NCI-H2107 treated with DMSO at 0.1 percent for 48 hours (cell line): Measurements from ENCODE around the gene CSH1.
"Not testable (repeated sequence)": the region's sequence is repeated elsewhere in the genome, so short reads cannot be mapped to it uniquely, and the experiment has no call there.

ENCODE experiments used
- DNase-seq: peaks from one replicate; lab custom pipeline; 2025; ENCODE audit not compliant: unreplicated experiment; lab: John Stamatoyannopoulos, UW

CSH1 gene

DNA sequence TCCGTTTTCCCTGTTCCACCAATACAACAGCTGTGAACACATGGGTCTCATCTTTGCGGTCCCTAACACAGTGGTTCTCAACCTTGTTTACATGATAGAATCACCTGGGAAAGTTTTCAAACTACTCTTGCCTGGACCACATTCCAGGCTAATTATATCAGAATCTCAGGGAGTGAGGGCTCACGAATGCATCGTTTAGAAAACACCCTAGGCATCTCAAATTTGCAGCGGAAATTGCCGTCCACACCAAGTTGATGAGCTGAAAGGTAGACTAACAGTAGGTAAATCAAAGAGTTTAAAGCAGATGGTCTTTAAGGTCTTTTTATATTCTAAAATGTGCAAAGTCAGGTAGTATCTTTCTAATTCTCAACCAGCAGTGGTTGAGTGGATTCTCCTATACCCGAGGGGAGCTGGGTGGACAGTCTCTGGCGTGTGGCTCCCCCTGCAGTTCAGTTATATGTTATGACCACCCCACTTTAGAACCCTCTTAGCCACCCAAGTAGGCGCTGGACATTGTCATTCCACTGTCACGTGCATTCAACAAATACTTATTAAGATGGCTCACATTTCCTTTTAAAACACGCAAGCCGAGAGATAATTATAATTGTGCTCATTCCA lies 10.9 kb upstream of the CSH1 start:
- not testable (repeated sequence) for DNase-seq

DNA sequence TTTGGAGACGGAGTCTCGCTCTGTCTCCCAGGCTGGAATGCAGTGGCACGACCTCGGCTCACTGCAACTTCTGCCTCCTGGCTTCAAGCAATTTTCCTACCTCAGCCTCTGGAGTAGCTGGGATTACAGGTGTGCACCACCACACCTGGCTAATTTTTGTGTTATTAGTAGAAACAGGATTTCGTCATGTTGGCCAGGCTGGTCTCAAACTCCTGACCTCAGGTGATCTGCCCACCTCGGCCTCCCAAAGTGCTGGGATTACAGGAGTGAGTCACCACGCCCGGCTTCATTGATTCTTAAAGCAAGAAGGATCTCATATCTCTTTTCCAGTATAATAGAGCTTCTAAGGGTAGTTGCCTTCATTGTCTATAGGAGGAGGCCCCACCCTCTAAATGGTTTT lies 8.4 kb upstream of the CSH1 start:
- DNase-seq = not testable (repeated sequence)

DNA sequence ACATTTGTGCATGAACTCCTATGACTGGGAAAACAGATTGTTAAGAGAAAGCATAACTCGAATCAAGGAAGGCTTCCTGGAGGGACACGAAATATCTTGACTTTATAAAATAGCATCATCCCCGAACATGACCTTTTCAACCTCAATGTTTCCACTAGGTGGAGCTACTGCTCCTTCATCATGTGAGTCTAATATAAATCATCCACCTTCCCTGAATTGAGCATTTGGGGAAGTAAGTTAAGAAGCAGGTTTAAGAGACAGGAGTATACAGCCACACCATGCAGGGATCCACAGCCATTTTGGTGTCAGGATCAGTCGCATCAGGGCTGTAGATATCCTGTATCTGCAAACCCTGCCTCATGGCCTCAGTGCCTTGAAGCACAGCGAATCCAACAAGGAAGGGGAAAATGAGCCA lies 7.4 kb upstream of the CSH1 start:
- DNase-seq = not testable (repeated sequence)

DNA sequence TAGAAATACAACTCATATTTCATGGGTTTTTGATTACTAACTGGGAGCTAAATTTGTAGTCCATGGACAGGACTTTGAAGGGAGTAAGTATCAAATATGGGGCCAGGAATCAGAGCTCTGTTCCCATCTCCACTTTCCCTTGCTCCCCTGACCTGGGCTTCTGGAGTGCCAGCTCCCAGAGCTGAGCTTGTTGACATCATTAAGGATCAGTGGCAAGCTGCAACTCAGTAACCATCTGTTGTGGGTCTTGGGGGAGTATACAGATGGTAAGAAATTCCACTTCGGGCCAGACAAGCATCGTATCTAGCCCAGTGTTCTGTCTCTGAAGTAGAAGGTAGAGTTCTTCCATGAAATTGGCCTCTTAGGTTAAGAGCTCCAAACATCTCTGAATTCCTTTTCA lies 5.6 kb upstream of the CSH1 start:
- not testable (repeated sequence) for DNase-seq

DNA sequence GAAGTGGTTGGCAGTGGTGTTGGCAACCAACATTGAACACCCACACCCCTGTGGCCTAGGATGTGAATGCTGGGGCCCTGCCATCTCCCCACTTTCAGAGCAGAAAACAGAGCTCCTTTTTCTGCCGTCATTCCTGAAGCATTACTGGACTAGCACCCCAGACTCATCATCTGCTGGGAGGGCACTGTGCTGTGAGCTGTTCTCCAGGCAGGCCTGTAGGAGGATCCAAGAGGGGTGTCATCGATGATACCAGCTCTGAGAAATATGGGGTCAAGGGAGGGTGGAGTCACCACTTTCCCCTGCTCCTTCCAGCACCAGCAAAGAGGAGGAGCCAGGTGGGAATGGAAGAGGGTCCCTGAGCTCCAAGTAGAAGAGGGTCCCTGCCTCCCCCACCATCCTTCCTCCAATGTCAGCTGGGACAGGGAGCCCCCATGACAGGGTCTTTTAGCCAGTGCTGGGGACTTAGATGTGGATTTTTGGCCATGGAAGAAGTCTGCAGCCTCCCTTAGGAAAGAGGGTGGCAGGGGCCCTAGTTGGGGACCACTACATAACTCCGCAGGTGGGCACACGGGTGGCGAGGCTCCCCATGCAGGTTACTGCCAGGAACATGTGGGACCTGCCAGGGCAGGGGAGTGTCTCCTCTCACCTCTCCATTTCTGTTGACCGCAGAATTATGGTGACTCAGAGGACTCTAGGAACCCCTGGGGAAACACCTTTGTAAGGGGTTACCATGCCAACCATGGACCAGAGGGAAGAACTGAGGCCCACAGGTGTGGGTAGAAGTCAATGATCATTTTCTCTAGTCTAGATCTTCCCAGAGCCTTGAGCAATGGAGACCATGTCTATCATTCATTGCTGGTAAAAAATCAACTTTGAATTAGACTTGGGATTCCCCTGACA lies 2.8 kb upstream of the CSH1 start:
- DNase-seq = not testable (repeated sequence)

DNA sequence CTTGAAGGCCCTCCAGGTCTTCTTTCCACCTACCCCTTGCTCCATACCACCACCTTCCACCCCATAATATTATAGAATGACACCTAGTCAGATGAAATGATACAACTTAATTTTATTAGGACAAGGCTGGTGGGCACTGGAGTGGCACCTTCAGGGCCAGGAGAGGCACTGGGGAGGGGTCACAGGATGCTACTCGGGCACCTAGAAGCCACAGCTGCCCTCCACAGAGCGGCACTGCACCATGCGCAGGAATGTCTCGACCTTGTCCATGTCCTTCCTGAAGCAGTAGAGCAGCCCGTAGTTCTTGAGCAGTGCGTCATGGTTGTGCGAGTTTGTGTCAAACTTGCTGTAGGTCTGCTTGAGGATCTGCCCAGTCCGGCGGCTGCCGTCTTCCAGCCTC lies 1.6 kb downstream of the CSH1 start:
- DNase-seq = not testable (repeated sequence)

DNA sequence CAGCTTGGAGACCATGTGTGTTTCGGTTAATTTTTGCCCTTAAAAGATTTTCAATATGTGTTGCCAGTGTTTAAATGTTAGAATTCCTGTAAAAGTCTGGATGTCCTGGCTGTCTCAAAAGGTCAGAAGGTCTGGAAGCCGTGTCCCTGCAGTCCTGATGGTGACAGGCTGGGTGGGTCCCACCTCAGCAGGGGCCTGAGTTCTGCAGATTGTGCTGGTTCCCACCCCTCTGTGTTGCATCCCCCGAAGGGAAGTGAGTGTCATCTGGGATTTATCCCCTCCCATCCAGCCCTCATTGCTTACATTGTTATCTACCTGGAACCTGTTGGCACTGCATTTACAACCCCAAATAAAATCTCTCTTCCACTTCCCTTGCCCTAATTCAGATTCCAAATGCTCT lies 2.4 kb downstream of the CSH1 start:
- not testable (repeated sequence) for DNase-seq

DNA sequence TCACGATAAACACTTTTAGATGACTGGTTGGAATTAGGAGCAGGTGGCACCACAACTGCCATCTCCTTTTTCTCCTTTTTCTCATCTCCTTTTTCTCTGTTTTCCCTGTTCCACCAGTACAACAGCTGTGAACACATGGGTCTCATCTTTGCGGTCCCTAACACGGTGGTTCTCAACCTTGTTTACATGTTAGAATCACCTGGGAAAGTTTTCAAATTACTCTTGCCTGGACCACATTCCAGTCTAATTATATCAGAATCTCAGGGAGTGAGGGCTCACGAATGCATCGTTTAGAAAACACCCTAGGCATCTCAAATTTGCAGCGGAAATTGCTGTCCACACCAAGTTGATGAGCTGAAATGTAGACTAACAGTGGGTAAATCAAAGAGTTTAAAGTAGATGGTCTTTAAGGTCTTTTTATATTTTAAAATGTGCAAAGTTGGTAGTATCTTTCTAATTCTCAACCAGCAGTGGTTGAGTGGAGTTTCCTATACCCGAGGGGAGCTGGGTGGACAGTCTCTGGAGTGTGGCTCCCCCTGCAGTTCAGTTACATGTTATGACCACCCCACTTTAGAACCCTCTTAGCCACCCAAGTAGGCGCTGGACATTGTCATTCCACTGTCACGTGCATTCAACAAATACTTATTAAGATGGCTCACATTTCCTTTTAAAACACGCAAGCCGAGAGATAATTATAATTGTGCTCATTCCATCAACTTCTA lies 3.9 kb downstream of the CSH1 start:
- not testable (repeated sequence) for DNase-seq

DNA sequence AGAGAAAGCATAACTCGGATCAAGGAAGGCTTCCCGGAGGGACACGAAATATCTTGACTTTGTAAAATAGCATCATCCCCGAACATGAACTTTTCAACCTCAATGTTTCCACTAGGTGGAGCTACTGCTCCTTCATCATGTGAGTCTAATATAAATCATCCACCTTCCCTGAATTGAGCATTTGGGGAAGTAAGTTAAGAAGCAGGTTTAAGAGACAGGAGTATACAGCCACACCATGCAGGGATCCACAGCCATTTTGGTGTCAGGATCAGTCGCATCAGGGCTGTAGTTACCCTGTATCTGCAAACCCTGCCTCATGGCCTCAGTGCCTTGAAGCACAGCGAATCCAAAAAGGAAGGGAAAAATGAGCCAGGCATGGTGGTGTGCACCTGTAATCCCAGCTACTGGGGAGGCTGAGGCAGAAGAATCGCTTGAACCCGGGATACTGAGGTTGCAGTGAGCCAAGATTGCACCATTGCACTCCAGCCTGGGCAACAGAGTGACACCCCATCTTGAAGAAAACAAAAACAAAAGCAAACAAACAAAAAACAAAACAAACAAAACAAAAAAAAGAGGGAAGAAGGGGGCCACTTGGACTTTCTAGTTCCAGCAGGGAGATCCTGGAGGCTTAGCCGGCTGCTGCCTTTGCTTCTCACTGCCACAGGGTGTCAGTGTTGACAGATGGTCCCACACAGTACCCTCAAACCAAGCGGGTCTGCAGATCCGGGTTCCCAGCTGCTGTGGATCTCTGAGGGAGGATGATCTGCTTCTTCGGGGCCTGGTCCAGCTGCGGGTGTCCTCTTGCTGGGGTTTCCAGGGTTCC lies 7.1 kb downstream of the CSH1 start:
- DNase-seq = not testable (repeated sequence)

DNA sequence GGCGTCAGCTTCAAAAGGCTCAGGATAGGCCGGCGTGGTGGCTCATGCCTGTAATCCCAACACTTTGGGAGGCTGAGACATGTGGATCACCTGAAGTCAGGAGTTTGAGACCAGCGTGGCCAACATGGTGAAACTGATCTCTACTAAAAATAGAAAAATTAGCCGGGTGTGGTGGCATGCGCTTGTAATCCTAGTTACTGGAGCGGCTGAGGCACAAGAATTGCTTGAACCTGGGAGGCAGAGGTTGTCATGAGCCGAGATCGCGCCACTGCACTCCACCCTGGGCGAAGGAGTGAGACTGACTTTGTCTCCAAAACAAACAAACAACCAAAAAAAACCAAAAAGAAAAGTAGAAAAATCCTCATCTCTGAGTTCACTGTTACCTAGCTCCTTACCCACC lies 11.3 kb downstream of the CSH1 start:
- not testable (repeated sequence) for DNase-seq

DNA sequence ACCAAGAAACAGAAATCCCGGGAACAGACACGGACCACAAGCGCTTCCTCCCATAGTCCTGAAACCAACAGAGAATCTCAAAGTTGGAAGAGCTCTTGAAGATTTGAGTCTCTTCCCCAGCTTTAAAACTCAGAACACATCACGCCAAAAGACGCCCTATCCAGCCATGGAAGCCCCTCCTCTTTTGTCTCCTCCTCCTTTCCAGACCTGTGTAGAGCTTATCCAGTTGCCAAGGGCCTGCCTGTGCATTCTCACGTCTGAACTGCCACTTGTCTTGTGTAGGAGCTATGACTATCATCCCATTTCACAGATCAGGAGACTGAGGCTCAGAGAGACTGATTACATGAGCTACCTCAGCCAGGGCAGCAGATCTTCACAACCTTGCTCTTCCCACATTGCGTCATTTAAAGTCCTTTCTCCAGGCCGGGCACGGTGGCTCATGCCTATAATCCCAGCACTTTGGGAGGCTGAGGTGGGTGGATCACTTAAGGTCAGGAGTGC lies 13.7 kb downstream of the CSH1 start:
- DNase-seq = not testable (repeated sequence)

DNA sequence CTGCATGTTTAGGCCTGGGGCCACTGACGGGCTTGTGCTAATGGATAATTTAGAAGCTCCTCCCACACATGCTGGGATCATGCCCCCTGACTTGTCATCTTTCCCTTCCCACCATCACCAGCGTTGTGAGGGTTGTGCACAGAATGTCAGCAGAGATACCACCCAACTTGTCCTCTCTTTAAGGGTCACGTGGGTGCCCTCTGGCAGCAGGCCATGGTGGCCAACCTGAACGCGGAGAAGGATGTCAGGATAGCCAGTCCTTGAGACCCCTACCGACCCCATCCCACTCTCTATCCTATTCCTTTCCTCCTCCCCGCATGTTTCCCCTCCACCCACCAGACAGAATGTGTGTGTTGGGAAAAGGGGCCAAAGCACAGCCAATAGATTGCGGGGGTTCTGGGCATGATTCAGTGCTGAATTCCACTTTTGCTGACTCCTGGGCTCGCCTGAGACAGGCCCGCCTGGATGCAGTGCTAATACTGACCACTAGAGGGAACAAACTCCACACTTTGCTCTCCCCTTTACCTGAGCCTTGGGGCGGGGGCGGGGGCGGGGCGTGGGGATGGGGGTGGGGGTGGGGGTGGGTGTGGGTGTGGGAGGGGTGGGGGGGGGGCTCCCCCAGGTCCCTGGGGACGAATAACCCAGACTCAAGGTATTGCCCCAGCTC lies 14.3 kb downstream of the CSH1 start, which contains the start of gene GH2:
GH2 (minus strand) TSS at position 10 of the 667 bp plus-strand sequence. CDS start 143 bp downstream, outside the sequence.
- no peak for DNase-seq

DNA sequence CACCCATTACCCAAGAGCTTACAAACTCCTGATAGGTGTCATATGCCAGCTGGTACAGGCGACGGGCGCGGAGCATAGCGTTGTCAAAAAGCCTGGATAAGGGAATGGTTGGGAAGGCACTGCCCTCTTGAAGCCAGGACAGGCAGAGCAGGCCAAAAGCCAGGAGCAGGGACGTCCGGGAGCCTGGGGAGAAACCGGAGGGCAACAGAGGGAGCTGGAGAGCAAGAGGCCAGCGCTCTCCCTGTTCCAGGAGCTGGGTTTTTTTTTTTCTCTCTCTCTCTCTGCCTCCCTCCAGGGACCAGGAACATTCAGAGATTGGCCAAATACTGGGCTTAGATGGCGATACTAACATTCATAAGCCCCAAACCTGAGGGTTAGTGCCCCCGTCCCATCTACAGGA lies 15.0 kb downstream of the CSH1 start:
- DNase-seq = not testable (repeated sequence)

DNA sequence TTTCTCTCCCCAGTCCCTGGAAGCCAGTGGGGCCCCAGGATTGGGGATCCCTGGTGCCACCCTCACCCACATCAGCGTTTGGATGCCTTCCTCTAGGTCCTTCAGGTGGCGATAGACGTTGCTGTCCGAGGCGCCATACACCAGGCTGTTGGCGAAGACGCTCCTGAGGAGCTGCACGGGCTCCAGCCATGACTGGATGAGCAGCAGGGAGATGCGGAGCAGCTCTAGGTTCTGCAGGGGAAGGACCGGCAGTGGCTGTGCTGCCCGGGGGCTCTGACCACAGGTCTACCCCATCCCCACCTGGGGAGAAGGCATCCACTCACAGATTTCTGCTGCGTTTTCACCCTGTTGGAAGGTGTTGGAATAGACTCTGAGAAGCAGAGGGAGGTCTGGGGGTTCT lies 15.7 kb downstream of the CSH1 start:
- no peak for DNase-seq

DNA sequence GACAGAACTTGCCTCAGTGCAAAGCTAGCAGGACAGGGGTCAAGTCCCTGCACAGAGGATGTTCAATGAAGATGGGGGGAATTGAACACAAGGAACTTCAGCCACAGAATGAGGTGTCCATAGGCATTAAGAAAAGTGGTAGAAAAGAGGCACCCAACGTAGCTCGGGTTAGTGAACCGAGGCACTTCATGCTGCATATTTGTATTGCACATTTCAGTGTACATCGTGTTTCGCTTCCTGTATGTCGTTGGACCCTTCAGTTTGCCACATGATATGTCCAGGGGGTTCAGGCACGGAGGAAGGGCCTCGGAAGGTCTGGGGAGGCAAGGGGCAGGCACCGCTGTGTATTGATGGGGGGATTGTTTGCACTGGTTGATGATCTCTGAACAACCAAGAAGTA lies 18.0 kb downstream of the CSH1 start:
- not testable (repeated sequence) for DNase-seq

DNA sequence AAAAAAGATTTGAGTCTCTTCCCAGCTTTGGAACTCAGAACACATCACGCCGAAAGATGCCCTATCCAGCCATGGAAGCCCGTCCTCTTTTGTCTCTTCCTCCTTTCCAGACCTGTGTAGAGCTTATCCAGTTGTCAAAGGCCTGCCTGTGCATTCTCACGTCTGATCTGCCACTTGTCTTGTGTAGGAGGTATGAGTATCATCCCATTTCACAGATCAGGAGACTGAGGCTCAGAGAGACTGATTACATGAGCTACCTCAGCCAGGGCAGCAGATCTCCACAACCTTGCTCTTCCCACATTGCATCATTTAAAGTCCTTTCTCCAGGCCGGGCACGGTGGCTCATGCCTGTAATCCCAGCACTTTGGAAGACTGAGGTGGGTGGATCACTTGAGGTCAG lies 21.7 kb downstream of the CSH1 start:
- DNase-seq = not testable (repeated sequence)

DNA sequence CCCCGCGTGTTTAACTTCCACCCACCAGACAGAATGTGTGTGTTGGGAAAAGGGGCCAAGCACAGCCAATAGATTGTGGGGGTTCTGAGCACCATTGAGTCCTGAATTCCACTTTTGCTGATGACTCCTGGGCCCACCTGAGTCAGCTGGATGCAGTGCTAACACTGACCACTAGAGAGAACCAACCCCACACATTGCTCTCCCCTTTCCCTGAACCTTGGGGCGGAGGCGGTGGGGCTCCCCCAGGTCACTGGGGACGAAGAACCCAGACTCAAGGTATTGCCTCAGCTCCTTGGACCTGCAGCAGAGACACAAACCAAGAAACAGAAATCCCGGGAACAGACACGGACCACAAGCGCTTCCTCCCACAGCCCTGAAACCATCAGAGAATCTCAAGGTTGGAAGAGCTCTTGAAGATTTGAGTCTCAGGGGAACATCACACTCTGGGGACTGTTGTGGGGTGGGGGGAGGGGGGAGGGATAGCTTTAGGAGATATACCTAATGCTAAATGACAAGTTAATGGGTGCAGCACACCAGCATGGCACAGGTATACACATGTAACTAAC lies 22.2 kb downstream of the CSH1 start:
- not testable (repeated sequence) for DNase-seq

DNA sequence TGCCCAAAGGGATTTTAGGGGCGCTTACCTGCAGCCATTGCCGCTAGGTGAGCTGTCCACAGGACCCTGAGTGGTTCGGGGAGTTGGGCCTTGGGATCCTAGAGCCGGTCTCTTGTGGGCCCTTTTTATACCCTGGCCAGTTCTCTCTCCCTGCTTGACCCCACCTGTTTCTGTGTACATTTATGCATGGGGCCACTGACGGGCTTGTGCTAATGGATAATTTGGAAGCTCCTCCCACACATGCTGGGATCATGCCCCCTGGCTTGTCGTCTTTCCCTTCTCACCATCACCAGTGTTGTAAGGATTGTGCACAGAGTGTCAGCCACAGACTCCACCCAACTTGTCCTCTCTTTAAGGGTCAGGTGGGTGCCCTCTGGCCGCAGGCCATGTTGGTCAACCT lies 22.8 kb downstream of the CSH1 start, which contains the start of gene CSH2:
CSH2 (minus strand) TSS at position 101 of the 400 bp plus-strand sequence; CDS start at position 38, 63 bp downstream.
- DNase-seq = not testable (repeated sequence)

DNA sequence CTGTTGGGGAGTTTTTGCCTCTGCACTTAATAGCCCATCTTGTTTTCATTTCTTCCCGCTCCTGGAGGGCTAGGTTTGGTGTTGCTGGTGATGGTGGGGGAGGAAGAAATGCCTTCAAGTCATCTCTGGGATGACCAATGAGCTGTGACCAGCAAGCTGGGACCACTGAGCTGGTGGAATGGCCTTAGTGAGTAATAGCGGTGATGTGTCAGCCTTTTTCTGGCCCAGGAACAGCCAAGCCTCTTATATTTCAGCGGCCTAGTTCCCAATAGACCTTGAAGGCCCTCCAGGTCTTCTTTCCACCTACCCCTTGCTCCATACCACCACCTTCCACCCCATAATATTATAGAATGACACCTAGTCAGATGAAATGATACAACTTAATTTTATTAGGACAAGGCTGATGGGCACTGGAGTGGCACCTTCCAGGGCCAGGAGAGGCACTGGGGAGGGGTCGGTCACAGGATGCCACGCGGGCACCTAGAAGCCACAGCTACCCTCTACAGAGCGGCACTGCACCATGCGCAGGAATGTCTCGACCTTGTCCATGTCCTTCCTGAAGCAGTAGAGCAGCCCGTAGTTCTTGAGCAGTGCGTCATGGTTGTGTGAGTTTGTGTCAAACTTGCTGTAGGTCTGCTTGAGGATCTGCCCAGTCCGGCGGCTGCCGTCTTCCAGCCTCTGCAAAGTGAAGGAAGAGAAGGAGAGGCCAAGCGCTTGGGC lies 24.6 kb downstream of the CSH1 start:
- DNase-seq = not testable (repeated sequence)
